Measurements from ENCODE around the gene OR10A3. TPM values are rescaled to one million over a fixed set of nuclear protein-coding genes. Genes with fewer than 3 reads are reported as not detected.

Gene OR10A3
- total RNA-seq, 4 donors from 2014 or later: not detected

DNA sequence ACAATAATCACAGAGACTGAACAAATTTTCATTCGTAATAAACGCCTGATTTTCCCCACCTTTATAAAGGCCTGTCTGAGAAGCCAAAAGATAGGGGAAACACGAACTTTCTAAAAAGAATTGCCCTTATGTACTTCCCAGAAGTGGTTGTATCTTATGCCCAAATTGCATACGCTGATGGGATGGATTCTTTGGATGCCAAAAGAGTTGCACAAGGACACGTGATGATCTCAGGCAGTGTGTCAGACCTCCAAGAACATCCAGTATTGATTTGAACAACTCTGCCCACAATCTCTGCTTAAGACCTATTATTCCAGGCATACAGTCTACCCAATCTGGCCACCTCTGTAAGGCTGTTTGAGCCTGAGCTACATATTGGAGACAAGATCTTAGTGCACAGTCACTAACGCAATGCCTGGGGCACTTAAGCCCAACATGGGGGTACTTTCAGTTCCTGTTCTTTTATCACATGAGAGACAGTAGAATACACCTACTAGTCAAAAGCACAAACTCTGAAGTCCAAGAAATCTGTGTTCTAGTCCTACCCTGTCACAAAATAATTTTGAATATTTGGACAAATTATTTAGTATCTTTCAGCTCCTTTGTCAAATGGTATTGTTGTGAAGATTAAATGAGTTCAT, 49.3 kb downstream of the OR10A3 start:
- Histone ChIP-seq H3K4me1 (no peaks in the 10 kb centered on the region), H3K4me3 (no peak overlapping the region), H3K9me3 (no peaks in the 10 kb centered on the region), H3K36me3 (no peaks in the 10 kb centered on the region), H3K27me3 (no peaks in the 10 kb centered on the region), H3K27ac (no peak overlapping the region)
- TF ChIP-seq POLR2AphosphoS5 (IDR thresholded peaks at IDR 0.05) (no peak), CTCF (IDR thresholded peaks at IDR 0.05) (no peak), EP300 (IDR thresholded peaks at IDR 0.05) (no peak), POLR2A (IDR thresholded peaks at IDR 0.05) (no peak)
- no peak for ATAC-seq
- WGBS, 2 donors (ENCODE audit: low coverage in 1 of 2): 54 to 56% methylated on average over 5 to 6 of the region's 6 CpGs

DNA sequence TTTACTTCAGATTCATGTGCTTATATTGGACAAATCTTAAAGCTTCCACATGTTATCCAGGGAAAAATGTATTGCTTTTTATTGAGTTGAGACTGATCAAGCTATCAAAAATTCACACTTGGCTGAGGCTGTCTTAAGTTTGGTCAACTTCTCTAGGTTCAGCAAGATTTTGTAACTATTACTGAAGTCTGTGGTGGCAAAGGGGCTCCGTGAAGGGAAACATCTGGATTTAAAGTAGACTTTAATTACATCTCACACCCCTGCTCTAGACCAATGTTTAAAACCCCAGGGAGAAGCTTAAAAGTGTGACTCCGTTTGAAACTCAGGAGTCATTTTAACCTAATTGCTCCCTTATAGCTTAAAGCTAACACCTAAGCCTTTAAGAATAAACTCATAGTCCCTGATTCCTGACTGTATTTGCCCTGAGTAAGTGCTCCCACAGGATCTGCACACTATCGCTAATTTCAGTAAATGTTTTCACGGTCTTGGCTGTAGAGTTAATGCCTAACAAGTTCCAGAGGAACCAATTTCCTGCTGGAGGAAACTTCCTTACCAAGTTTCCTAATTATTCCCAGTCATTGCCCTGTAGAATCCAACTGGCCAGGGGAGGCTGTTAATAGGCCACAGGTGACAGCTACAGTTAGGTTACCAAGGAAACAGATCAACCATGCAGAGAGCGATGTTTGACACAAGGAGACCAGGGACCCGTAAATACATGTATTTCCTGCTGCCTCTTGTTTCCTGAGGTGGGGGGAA, 50.9 kb downstream of the OR10A3 start:
- no peak overlapping the region for H3K27ac ChIP-seq
- WGBS, 2 donors (ENCODE audit: low coverage in 1 of 2): 19 to 25% methylated on average over 5 to 6 of the region's 6 CpGs
- TF ChIP-seq CTCF (IDR thresholded peaks at IDR 0.05) (no peak), EP300 (IDR thresholded peaks at IDR 0.05) (no peak), POLR2A (IDR thresholded peaks at IDR 0.05) (no peak), POLR2AphosphoS5 (IDR thresholded peaks at IDR 0.05) (no peak)
- H3K4me1 ChIP-seq: no peaks in the 10 kb centered on the region
- no peaks in the 10 kb centered on the region for H3K9me3 ChIP-seq
- H3K36me3 ChIP-seq: no peaks in the 10 kb centered on the region
- no peak for ATAC-seq
- no peak overlapping the region for H3K4me3 ChIP-seq
- no peaks in the 10 kb centered on the region for H3K27me3 ChIP-seq

- TF ChIP-seq EP300 (IDR thresholded peaks at IDR 0.05): no peak
- TF ChIP-seq POLR2A (IDR thresholded peaks at IDR 0.05): no peak
- TF ChIP-seq CTCF (IDR thresholded peaks at IDR 0.05): no peak
- TF ChIP-seq POLR2AphosphoS5 (IDR thresholded peaks at IDR 0.05): no peak
- no peak overlapping the region for H3K27ac ChIP-seq
- H3K4me3 ChIP-seq: no peak overlapping the region
- no peaks in the 10 kb centered on the region for H3K36me3 ChIP-seq
- H3K27me3 ChIP-seq: no peaks in the 10 kb centered on the region
- no peak for ATAC-seq
- H3K4me1 ChIP-seq: no peaks in the 10 kb centered on the region
- 18 to 24% methylated on average over 3 to 5 of the region's 5 CpGs for WGBS, 2 donors (ENCODE audit: low coverage in 1 of 2)
- no peaks in the 10 kb centered on the region for H3K9me3 ChIP-seq
Measured at GRCh38 chr11:7889985-7890384, 51.5 kb downstream of the OR10A3 start.

Small RNA genes lying within 50 kb of the gene (small RNA-seq; reads per million reads assigned to genes)
- 0 reads per million in 4 donors for gene COX6CP5
- gene RNU6-943P: 0 reads per million in 4 donors

Other genes starting within 250 kb of the OR10A3 start
- gene OVCH2, start 235.2 kb downstream of the OR10A3 start, total RNA-seq: not detected
- not detected for gene OR5P2, start 144.8 kb downstream of the OR10A3 start, total RNA-seq
- not detected for gene OR5P3, start 110.9 kb downstream of the OR10A3 start, total RNA-seq
- not detected for gene OR10A6, start 10.4 kb downstream of the OR10A3 start, total RNA-seq
- not detected for gene NLRP10, start 23.7 kb upstream of the OR10A3 start, total RNA-seq
- 100 to 1,000 TPM; 204 to 356 (median 235) TPM for gene EIF3F, start 45.6 kb upstream of the OR10A3 start, total RNA-seq
- 10 to 100 TPM in 3 of 4 donors, 1 to 10 TPM in 1; 8.2 to 19.0 (median 13.4) TPM for gene TUB, start 139.5 kb upstream of the OR10A3 start, total RNA-seq
- gene RIC3, start 227.3 kb upstream of the OR10A3 start, total RNA-seq: 10 to 100 TPM; 13.6 to 33.2 (median 20.9) TPM